ENCODE measurements around the gene ITSN1.

ITSN1 gene

GRCh38 chr21:33650230-33650629, 7.9 kb downstream of the ITSN1 start:
- Histone ChIP-seq H3K27ac (no peak overlapping the region), H3K4me3 (no peak overlapping the region)

GRCh38 chr21:33650929-33651509, 8.7 kb downstream of the ITSN1 start:
- H3K27ac ChIP-seq, result no peak overlapping the region

GRCh38 chr21:33651965-33652680, 9.8 kb downstream of the ITSN1 start:
- Histone ChIP-seq H3K27ac (no peak overlapping the region), H3K4me3 (no peak overlapping the region)

More at GRCh38 chr21:33650929-33651509, 8.7 kb downstream of the ITSN1 start:
- no peak overlapping the region for H3K4me3 ChIP-seq

- H3K4me3 ChIP-seq, result no peak overlapping the region
- H3K27ac ChIP-seq, result peak overlapping the region in 1 of 21 experiments; percentile 13
These were observed 12.1 kb downstream of the ITSN1 start for GRCh38 chr21:33654412-33654811.

DNA sequence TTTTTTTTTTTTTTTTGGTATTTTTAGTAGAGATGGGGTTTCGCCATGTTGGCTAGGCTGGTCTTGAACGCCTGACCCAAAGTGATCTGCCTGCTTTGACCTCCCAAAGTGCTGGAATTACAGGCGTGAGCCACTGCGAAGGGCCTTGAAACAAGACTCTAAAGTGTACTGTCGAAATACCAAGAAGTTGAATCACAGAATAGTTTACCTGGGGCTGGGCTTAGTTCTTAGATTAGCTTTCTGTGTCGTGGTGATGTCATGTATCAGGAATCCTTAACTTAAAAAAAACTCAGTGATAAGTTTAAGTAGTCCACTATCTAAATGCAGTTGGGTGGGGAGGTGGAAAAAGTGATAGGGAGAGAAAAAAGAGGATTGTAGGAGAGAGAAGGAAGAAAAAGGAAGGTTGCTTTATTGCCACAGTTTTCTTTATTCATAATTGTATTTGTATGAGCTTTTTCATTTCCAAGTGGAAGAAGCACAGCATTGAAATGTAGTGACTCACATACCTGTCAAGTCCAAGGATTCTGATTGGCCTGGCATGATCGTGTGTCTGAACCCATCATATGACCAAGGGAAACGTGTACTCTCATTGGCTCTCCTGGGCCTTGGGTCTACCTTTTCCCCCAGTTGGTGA, 13.4 kb downstream of the ITSN1 start:
- H3K4me3 ChIP-seq, result no peak overlapping the region
- peak overlapping the region in 3 of 21 experiments; percentile 4 to 37 (median 13) for H3K27ac ChIP-seq

GRCh38 chr21:33657124-33657820, 15.0 kb downstream of the ITSN1 start:
- Histone ChIP-seq H3K27ac (peak overlapping the region in 1 of 21 experiments; percentile 2), H3K4me3 (no peak overlapping the region)

- Histone ChIP-seq H3K4me3 (no peak overlapping the region), H3K27ac (no peak overlapping the region)
These were observed 16.7 kb downstream of the ITSN1 start for GRCh38 chr21:33658919-33659567.

DNA sequence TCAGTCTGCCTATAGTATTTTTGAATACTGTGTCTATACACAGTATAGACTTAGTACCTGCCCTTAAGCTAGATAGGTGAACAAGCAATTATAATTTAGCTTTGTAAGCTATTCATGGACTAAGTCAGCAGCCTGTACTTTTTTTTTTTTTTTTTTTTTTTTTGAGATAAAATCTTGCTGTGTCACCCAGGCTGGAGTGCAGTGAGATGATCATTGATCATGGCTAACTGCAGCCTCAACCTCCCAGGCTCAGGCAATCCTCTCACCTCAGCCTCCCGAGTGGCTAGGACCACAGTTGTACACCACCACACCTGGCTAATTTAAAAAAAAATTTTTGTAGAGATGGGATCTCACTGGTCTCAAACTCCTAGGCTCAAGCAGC, 17.3 kb downstream of the ITSN1 start:
- Histone ChIP-seq H3K4me3 (no peak overlapping the region), H3K27ac (peak overlapping the region in 1 of 21 experiments; percentile 11)

GRCh38 chr21:33660406-33660805, 18.1 kb downstream of the ITSN1 start:
- H3K27ac ChIP-seq, result no peak overlapping the region
- no peak overlapping the region for H3K4me3 ChIP-seq

DNA sequence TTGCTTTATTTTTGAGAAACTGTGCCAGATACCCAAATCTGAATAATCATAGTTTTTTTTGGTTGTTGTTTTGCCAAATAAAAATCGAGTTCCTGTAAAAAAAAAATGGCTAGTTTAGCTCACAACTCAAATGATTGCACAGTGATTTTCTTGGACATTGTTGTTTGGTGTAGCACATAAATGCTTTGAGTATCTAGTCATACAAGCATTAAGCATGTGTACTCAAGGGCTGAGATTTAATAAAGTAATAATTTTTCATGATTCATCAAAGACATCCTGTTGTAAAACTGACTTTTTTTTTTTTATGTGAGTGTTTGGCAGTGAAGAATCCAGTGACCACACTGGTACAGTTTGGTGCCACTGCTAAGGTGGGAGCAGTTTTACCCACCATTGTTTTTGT, 18.8 kb downstream of the ITSN1 start:
- no peak overlapping the region for H3K27ac ChIP-seq

GRCh38 chr21:33662046-33662445, 19.7 kb downstream of the ITSN1 start:
- no peak overlapping the region for H3K4me3 ChIP-seq
- H3K27ac ChIP-seq, result no peak overlapping the region

More for the DNA sequence above, 18.8 kb downstream of the ITSN1 start:
- no peak overlapping the region for H3K4me3 ChIP-seq

DNA sequence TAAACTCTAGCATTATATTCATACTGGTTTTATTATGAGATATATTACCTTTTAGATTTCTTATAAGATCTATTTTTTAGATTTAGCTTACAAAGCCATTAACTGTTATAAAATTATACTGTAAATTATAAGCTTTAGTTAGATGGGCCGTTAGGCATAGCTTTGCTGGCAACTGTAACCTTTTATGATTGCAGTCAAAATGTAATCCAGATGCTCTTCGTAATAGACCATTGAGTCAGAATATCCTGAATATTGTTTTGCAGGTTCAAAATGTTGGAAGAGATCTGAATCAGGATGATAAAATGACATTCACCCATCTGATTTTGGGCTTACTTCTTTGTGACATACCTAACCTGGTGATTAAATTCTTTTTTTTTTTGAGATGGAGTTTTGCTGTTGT, 20.9 kb downstream of the ITSN1 start:
- H3K27ac ChIP-seq, result no peak overlapping the region
- H3K4me3 ChIP-seq, result no peak overlapping the region

DNA sequence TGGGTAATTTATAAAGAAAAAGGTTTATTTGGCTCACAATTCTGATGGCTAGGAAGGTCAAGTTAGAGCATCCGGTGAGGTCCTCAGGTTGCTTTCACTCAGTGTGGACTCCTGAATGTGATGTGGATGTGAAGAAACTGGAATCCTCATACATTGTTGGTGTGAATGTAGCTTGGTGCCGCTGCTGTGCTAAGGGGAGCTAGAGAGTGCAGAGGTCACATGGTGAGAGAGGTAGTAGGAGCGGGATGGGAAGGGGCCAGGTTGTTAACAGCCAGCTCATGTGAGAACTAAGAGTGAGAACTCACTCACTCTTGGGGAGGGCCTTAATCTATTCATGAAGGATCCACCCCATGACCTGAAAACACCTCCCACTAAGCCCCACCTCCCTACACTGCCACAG, 21.8 kb downstream of the ITSN1 start:
- Histone ChIP-seq H3K27ac (no peak overlapping the region), H3K4me3 (no peak overlapping the region)

GRCh38 chr21:33666153-33666552, 23.9 kb downstream of the ITSN1 start:
- Histone ChIP-seq H3K27ac (no peak overlapping the region), H3K4me3 (no peak overlapping the region)

- no peak overlapping the region for H3K4me3 ChIP-seq
- H3K27ac ChIP-seq, result no peak overlapping the region
These were observed 25.3 kb downstream of the ITSN1 start for GRCh38 chr21:33667636-33668035.

GRCh38 chr21:33668180-33668579, 25.9 kb downstream of the ITSN1 start:
- H3K4me3 ChIP-seq, result no peak overlapping the region
- no peak overlapping the region for H3K27ac ChIP-seq

DNA sequence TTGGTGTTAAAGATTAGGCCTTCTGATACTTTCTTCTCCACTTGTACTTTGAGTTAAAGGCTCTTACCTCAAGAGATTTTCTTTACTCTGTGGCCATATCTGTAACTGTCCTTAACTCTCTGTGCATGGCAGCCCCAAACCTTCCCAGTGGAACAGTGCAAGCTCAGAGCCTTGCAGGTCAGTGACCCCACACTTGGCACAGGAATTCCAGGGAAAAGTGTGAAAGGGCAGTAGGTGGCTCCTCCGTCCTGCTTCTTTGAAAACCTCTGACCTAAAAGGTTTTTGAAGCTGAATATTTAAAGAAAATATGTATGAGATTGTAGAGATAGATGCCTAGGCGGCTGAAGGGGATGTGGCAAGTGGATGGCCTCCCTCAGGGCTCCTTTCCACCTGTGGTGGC, 26.3 kb downstream of the ITSN1 start:
- no peak overlapping the region for H3K4me3 ChIP-seq
- H3K27ac ChIP-seq, result no peak overlapping the region

DNA sequence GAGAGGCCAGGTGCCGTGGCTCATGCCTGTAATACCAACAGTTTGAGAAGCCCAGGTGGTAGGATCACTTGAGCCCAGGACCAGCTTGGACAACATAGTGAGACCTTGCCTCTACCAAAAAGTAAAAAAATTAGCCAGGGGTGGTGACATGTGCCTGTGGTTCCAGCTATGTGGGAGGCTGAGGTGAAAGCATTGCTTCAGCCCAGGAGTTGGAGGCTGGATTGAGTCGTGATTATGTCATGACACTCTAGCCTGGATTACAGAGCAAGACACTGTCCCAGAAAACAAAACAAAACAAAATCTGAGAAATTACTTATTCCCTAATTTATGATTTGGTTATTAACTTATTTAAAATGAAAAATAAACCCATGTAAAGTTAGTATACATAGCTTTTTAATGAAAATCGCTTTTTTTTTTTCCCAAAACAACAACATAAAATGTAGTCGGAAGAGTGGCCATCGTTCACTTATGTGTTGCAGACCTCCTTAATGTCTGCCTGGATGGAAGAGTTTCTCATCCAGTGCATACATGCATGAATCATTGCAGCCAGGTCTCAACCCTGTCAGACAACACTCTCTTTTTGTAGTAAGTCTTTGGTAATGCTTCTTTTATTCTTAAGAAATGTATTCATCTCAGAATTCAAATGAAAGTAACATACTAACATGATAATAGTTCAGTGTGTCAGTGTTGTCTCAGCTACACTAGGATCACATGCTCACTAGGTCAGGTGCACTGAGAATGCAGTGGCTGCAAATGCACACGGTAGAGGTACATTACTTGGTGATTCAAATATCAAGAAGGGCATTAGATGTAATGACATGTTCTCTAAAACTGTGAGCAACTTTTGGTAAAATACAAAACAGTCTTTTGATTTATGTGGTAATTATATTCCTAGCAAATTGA, 28.0 kb downstream of the ITSN1 start:
- H3K4me3 ChIP-seq, result no peak overlapping the region

DNA sequence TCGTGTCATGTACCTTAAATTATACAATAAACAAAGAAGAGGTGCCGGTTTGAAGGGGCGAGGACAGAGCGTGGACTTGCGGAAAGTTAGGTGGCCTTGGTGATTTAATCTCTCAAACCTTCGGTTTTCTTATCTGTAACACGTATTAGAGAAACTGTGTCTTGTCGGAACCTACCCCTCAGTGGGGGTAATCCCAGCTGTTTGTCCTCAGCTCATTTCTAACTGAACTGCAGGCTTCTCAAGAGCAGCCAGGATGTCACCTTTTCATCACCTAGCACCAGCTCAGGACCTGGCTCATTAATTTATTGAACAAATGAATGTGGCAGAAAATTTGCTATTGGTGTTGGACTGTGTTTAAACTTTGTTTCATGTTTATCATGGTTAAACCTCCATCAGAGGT, 31.2 kb downstream of the ITSN1 start:
- Histone ChIP-seq H3K4me3 (no peak overlapping the region), H3K27ac (no peak overlapping the region)

More for the DNA sequence above, 28.0 kb downstream of the ITSN1 start:
- H3K27ac ChIP-seq, result no peak overlapping the region

Measured in skin epidermis (tissue), 12 donors.